ENCODE data around the gene CHDH. TPM values are rescaled to one million over a fixed set of nuclear protein-coding genes. Genes with fewer than 3 reads are reported as not detected.

The CHDH gene
- polyA plus RNA-seq, 2 of the 4 experiments (the other 2 are of a cell fraction), result 1.1 to 2.8 TPM

DNA sequence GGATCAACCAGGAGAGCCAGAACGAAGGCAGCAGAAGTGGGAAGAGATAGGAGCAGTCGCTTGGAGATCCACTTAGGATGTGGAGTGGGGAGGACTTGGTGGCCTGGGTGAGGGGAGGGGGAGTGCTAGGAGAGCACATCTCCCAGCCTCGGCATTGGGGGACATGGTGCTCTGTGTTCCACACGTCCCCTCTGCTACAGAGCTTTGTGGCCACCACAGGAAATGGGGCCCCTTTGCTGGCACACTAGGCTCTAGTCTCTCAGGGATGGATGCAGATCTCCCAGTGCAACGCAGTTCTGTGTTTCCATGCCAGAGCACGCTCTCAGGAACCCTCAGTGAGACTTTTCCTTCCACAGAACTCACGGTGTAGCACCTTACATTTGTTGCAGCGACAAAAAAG lies 68.8 kb downstream of the CHDH start:
- TF ChIP-seq POLR2AphosphoS2 (conservative IDR thresholded peaks at IDR 0.05; ENCODE audit: low read length), result no peak
- no peak for TF ChIP-seq TP53 (CRISPR knock-in tag; IDR thresholded peaks at IDR 0.05)
- no peak for TF ChIP-seq HDAC2 (IDR thresholded peaks at IDR 0.05)
- TF ChIP-seq MAFK (IDR thresholded peaks at IDR 0.05; ENCODE audit: partially characterized antibody), result no peak
- no peak for TF ChIP-seq ESRRA (IDR thresholded peaks at IDR 0.05; ENCODE audit: borderline replicate concordance, low read length)
- no peak for TF ChIP-seq HOXB5 (CRISPR knock-in tag; IDR thresholded peaks at IDR 0.05)
- TF ChIP-seq, protein P1, sequence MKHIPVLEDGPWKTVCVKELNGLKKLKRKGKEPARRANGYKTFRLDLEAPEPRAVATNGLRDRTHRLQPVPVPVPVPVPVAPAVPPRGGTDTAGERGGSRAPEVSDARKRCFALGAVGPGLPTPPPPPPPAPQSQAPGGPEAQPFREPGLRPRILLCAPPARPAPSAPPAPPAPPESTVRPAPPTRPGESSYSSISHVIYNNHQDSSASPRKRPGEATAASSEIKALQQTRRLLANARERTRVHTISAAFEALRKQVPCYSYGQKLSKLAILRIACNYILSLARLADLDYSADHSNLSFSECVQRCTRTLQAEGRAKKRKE (CRISPR knock-in tag; IDR thresholded peaks at IDR 0.05; ENCODE audit: low read depth), result no peak
- TF ChIP-seq RNF2 (IDR thresholded peaks at IDR 0.05; ENCODE audit: borderline replicate concordance, low read depth), result no peak
- TF ChIP-seq, protein P2, sequence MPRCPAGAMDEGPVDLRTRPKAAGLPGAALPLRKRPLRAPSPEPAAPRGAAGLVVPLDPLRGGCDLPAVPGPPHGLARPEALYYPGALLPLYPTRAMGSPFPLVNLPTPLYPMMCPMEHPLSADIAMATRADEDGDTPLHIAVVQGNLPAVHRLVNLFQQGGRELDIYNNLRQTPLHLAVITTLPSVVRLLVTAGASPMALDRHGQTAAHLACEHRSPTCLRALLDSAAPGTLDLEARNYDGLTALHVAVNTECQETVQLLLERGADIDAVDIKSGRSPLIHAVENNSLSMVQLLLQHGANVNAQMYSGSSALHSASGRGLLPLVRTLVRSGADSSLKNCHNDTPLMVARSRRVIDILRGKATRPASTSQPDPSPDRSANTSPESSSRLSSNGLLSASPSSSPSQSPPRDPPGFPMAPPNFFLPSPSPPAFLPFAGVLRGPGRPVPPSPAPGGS (IDR thresholded peaks at IDR 0.05), result no peak
- no peak for TF ChIP-seq FOSL2 (IDR thresholded peaks at IDR 0.05)
- TF ChIP-seq FOSL2 (CRISPR knock-in tag; IDR thresholded peaks at IDR 0.05), result no peak
- TF ChIP-seq, protein P3, sequence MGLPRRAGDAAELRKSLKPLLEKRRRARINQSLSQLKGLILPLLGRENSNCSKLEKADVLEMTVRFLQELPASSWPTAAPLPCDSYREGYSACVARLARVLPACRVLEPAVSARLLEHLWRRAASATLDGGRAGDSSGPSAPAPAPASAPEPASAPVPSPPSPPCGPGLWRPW (IDR thresholded peaks at IDR 0.05), result no peak
- no peak for TF ChIP-seq BHLHE40 (IDR thresholded peaks at IDR 0.05; ENCODE audit: low read depth, low read length)
- TF ChIP-seq RFX5 (IDR thresholded peaks at IDR 0.05), result no peak
- no peak for TF ChIP-seq EHF (CRISPR knock-in tag; IDR thresholded peaks at IDR 0.05)
- no peak for TF ChIP-seq NPAS2 (CRISPR knock-in tag; IDR thresholded peaks at IDR 0.05; ENCODE audit: borderline replicate concordance)
- TF ChIP-seq, protein P4, sequence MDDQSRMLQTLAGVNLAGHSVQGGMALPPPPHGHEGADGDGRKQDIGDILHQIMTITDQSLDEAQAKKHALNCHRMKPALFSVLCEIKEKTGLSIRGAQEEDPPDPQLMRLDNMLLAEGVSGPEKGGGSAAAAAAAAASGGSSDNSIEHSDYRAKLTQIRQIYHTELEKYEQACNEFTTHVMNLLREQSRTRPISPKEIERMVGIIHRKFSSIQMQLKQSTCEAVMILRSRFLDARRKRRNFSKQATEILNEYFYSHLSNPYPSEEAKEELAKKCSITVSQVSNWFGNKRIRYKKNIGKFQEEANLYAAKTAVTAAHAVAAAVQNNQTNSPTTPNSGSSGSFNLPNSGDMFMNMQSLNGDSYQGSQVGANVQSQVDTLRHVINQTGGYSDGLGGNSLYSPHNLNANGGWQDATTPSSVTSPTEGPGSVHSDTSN (IDR thresholded peaks at IDR 0.05), result no peak
- TF ChIP-seq, protein P5, sequence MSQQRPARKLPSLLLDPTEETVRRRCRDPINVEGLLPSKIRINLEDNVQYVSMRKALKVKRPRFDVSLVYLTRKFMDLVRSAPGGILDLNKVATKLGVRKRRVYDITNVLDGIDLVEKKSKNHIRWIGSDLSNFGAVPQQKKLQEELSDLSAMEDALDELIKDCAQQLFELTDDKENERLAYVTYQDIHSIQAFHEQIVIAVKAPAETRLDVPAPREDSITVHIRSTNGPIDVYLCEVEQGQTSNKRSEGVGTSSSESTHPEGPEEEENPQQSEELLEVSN (IDR thresholded peaks at IDR 0.05; ENCODE audit: borderline replicate concordance, low read depth), result no peak
- no peak for TF ChIP-seq CHD4 (IDR thresholded peaks at IDR 0.05; ENCODE audit: borderline replicate concordance)
- TF ChIP-seq HEYL (CRISPR knock-in tag; IDR thresholded peaks at IDR 0.05), result no peak
- WGBS (ENCODE audit: missing lambda C conversion rate), result 73% methylated on average over 8 of the region's 8 CpGs

DNA sequence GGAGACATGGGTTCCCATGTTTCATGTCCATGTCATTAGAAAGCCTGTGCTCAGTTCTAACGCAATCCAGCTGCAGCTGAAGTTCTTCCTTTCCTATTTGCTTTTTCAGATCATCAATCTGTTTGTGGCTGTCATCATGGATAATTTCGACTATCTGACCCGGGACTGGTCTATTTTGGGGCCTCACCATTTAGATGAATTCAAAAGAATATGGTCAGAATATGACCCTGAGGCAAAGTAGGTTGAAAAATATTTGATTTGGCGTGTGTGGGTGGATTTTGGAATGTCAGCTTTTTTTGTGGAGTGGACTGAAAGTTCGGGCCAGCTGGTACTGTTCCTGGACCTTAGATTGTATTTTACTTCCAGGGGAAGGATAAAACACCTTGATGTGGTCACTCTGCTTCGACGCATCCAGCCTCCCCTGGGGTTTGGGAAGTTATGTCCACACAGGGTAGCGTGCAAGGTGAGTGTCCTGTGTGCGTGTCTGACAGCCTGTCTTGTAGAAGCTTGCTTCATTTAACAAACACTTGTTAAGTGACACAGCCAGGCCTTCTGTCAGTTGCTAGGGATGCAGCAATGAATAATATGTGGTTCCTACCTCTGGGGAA lies 69.6 kb downstream of the CHDH start:
- Histone ChIP-seq H3K4me2 (no peak overlapping the region), H3K4me3 (no peak overlapping the region), H3K9me3 (no peaks in the 10 kb centered on the region), H3K27ac (no peak overlapping the region), H3K4me1 (peaks cover 5% of the 10 kb centered on the region; the same call in 1 of the 3 replicates)
- DNase-seq (ENCODE audit: low read depth in 1 of 2, low spot score in 1 of 2), result no peak
- CTCF ChIA-PET, result interaction anchor here (0.6 kb wide), 1 partner anchor 127 kb away, joined by 3 read pairs; no protein-coding TSS in a partner anchor
- TF ChIP-seq RFX5 (IDR thresholded peaks at IDR 0.05) (no peak), MYC (IDR thresholded peaks at IDR 0.05; ENCODE audit: borderline replicate concordance, low read length) (no peak), HOXB13 (CRISPR knock-in tag; IDR thresholded peaks at IDR 0.05; ENCODE audit: low read depth) (no peak), HEYL (CRISPR knock-in tag; IDR thresholded peaks at IDR 0.05) (no peak)
- no peak for ATAC-seq
- FAIRE-seq, result no peak
- 63% methylated on average over 9 of the region's 9 CpGs for WGBS (ENCODE audit: missing lambda C conversion rate)
- POLR2A ChIA-PET, result no interaction called here

More for the DNA sequence above, 68.8 kb downstream of the CHDH start:
- H3K4me3 ChIP-seq, result no peak overlapping the region
- H3K9me3 ChIP-seq, result no peaks in the 10 kb centered on the region
- ATAC-seq, result no peak
- no peak overlapping the region for H3K27ac ChIP-seq
- CTCF ChIA-PET, result no interaction called here
- no peak for DNase-seq (ENCODE audit: low read depth in 1 of 2, low spot score in 1 of 2)
- H3K4me1 ChIP-seq, result peaks cover 5% of the 10 kb centered on the region; the same call in 1 of the 3 replicates
- H3K4me2 ChIP-seq, result no peak overlapping the region
- POLR2A ChIA-PET, result no interaction called here
- FAIRE-seq, result no peak

All from A549 (cell line).